Ishikawa (cell line): ENCODE results near the gene MKKS.

Source experiments
- EP300 ChIP-seq: IDR thresholded peaks from 2 replicates; pipeline ENCODE4 v1.6.1; 2012; ENCODE audit warnings: borderline replicate concordance
- TAF1 ChIP-seq: IDR thresholded peaks from 2 replicates; pipeline ENCODE4 v1.6.1; 2012; ENCODE audit warnings: low read depth, mild to moderate bottlenecking

GRCh38 chr20:10419550-10420133, 14.4 kb downstream of the MKKS start:
- TF ChIP-seq TAF1 (no peak), EP300 (no peak)
